GM12873 (cell line): ENCODE measurements around the gene ZFP1.

Source experiments
- CTCF ChIP-seq: IDR thresholded peaks from 2 replicates; pipeline ENCODE4 v1.5.1; 2012; ENCODE audit warnings: low read depth, mild to moderate bottlenecking, moderate library complexity, low read length, control low read depth; ENCODE audit not compliant: insufficient read depth; ENCODE audit errors: missing control alignments

Gene ZFP1

GRCh38 chr16:75148311-75149195, at the start of gene ZFP1:
Gene ZFP1 (plus strand): TSS chr16:75148524. CDS start chr16:75152952, 4,428 bp downstream.
- no peak for TF ChIP-seq CTCF

- TF ChIP-seq CTCF = no peak
Observed at GRCh38 chr16:75099075-75099667, 49.2 kb upstream of the ZFP1 start.

GRCh38 chr16:75099738-75100602, 48.4 kb upstream of the ZFP1 start:
- TF ChIP-seq CTCF = no peak

GRCh38 chr16:75100603-75100990, 47.7 kb upstream of the ZFP1 start:
- no peak for TF ChIP-seq CTCF

GRCh38 chr16:75101635-75102034, 46.7 kb upstream of the ZFP1 start:
- no peak for TF ChIP-seq CTCF

- no peak for TF ChIP-seq CTCF
Observed at GRCh38 chr16:75102595-75102994, 45.7 kb upstream of the ZFP1 start.

GRCh38 chr16:75103994-75104393, 44.3 kb upstream of the ZFP1 start:
- no peak for TF ChIP-seq CTCF
